ENCODE data around the gene ARL16.
A peak's percentile ranks its signal among the peaks of the same experiment; 100 is the strongest.

ARL16 gene

GRCh38 chr17:81712468-81713003 lies 28.9 kb upstream of the ARL16 start:
- no peak for DNase-seq

DNA sequence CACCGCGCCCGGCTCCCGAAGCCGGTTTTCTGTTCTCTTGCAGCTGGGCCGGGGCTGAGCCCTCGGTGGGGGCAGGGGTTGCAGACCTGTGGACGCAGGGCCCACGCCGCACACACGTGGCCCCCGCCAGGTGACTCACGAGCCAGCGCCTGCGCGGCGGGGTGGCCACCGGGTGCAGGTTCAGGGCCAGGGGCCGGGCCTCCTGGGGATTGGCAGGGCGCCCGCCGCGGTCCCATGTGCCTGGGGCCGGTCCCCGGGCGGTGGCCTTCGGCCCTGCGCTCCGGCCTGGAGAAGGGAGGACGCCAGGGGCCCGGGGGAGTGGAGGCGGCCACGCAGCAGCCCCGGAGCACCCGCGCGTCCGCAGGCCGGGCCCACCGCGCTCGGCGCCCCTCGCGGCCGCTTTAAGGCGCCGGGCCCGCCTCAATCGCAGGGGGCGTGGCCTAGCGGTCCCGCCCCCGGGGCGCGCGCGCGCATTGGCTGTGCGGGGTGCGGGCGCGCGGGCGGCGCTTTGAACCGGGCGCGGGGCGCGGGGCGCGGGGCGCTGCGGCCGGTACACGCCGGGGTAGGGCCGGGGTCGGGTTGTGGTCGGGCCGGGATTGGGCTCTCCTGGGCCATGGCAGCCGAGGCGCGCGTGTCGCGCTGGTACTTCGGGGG lies 28.3 kb upstream of the ARL16 start, which contains the start of gene SLC25A10:
SLC25A10 (plus strand) TSS at position 471 of the 654 bp plus-strand sequence; CDS start at position 614, 143 bp downstream.
- peak; percentile 65 for DNase-seq

GRCh38 chr17:81710514-81711308 lies 27.1 kb upstream of the ARL16 start:
- no peak for DNase-seq

- no peak for DNase-seq
Observed at GRCh38 chr17:81708739-81709185, 25.2 kb upstream of the ARL16 start.

DNA sequence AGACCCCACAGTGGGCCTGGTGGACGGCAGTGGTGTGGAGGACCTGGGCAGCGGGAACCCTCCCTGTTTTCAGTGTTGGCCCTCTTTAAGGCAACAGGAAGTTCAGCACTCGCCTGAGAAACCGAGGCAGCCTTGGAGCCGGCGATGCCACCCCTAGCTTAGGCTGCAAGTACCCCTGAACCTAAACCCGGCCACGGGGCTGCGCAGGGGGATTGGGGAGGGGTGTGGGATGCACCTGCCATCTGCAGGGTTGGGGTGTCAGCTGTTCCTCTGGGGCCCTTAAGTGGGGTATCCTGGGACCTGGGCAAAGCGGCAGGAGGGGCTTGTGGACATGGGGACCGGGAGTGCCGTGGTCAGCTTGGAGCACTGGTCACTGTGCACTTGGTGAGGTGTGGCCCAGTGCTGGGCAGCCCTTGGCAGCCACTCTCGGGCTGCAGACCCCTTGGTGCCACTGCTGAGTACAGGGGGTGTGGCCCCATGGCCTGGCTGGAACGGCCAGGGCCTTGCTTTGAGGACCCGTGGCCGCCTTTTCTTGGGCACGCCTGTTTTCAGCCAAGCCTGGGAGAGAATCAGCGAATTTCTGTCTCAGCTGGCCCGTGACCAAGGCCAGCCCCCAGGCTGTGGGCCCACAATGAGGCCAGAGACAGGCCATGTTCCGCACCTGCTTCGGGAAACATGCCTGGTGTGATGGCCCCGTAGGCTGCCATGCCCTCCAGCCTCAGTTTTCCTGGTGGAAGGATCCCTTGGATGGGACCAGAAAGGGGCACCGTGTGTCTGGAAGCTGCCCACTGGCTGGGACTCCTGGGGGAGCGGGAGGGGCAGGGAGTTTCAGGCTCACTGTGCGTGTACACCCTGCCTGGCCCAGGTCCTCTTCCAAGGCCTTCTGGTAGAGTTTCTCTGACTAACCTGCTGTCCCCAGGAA lies 24.4 kb upstream of the ARL16 start:
- no peak for DNase-seq

- DNase-seq: no peak
Observed at GRCh38 chr17:81706757-81707624, 23.4 kb upstream of the ARL16 start.

GRCh38 chr17:81706232-81706611 lies 22.6 kb upstream of the ARL16 start:
- DNase-seq: no peak

- no peak for DNase-seq
Observed at GRCh38 chr17:81705518-81706231, 22.1 kb upstream of the ARL16 start.

DNA sequence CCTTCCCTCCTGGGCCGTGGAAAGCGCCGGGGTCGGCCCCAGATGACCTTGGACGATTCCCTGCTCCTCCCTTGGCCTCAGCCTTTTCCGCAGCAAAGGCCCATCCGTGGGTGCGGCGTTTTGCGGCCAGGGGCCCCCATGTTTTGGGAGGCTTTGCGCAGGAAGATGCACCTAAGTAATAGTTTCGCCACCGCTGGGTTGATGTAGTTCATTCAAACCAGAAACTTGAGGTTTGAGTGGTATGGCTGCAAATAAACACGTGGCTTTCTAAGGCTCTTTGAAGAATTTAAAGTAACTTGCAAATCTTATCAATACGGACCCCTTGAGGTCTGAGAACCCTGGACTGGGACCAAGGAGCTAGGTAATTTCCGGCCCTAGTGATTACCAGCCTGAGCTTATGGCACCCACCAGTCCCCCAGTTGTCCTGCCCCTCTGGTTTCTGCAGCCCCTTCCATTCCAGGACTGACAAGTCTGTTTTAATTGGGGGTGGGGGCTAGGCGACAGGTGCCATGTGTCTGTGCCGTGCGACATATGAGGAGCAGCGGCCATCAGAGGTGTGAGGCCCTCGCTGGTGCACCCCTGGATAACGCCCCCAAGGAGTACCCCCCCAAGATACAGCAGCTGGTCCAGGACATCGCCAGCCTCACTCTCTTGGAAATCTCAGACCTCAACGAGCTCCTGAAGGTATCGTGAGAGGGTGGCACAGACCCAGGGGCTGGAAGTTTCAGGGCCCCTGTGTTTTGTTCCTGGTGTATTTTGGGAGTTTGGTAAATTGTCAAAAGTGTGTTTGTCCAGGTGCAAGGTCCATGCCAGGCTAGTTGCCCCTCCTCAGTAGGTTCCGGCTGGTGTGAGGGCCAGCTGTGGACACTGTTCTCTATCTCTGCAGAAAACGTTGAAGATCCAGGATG lies 20.4 kb upstream of the ARL16 start:
- DNase-seq: no peak

- peak; percentile 82 for DNase-seq
Observed at GRCh38 chr17:81702934-81703746, 19.5 kb upstream of the ARL16 start, which contains the start of gene MRPL12. Gene MRPL12 (plus strand): TSS chr17:81703367. CDS start chr17:81703502, 135 bp downstream.

DNA sequence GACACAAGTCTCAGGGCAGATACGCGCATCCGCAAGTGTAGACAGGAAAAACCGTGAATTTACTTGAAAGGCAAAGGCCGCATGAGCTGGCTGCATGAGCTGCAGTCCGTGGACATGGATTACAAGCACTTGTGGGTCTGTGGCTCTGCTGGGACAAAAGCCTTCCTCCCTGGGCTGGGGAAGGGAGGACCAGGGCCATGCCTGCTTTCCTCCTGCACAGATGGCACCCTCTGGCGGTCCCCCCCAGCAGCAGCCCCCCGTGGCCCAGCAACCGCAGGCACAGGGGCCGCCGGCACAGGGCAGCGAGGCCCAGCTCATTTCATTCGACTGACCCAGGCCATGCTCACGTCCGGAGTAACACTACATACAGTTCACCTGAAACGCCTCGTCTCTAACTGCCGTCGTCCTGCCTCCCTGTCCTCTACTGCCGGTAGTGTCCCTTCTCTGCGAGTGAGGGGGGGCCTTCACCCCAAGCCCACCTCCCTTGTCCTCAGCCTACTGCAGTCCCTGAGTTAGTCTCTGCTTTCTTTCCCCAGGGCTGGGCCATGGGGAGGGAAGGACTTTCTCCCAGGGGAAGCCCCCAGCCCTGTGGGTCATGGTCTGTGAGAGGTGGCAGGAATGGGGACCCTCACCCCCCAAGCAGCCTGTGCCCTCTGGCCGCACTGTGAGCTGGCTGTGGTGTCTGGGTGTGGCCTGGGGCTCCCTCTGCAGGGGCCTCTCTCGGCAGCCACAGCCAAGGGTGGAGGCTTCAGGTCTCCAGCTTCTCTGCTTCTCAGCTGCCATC lies 17.9 kb upstream of the ARL16 start:
- DNase-seq: no peak

DNA sequence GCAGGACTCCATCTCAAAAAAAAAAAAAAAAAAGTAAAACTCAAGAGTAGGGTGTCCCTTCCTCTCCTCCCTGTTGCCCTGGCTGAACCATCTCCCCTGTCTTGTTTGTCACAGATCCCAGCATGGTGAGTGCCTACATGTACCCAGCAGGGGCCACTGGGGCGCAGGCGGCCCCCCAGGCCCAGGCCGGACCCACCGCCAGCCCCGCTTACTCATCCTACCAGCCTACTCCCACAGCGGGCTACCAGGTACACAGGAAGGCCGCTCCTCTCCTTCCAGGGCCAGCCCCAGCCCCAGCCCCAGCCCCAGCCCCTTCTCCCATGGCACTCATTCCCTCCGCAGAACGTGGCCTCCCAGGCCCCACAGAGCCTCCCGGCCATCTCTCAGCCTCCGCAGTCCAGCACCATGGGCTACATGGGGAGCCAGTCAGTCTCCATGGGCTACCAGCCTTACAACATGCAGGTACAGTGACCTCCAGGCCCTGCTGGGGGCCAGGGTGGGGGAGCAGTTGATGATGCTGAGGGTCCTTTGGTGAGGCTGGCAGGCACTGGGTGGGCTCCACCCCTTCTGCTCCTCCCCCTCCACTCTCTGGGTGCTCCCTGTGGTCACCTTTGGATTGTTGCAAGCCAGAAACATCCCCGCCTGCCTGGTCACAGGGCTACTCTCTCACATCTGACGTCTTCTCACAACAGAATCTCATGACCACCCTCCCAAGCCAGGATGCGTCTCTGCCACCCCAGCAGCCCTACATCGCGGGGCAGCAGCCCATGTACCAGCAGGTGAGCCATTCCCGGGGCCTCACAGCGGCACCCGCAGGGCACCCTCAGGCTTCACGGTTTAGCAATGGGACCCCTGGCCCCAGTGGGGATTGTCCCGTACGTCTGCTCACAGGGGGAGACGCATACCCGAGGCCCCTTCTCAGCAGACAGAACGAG lies 17.0 kb upstream of the ARL16 start:
- DNase-seq: no peak

GRCh38 chr17:81697261-81698044 lies 13.9 kb upstream of the ARL16 start:
- DNase-seq: no peak

GRCh38 chr17:81696218-81696941 lies 12.8 kb upstream of the ARL16 start:
- DNase-seq: no peak

GRCh38 chr17:81695801-81696200 lies 12.2 kb upstream of the ARL16 start:
- no peak for DNase-seq

All from NCI-H1105 (cell line).